Measurements from ENCODE around the gene DTNB.

DNA sequence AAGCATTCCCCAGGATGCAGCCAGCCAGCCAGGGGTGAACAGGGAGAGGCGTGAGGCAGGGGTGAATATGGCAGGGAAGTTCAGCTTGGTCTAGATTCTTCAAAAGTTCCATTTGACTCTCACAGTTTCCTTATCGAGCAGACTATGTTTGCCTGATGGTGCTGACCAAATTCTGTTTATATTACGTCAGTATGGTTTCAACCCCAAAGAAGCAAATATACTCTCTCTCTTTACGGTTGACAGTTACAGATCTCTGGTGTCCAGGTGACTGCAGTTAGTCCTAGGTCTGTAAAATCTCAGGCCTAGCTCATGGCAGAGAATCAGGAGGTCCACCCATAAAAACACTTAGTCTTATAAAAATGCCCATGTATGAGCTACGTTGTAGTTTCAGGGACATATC is 293.4 kb downstream of the DTNB start:
- TF ChIP-seq EZH2 (IDR thresholded peaks at IDR 0.05; ENCODE audit: borderline replicate concordance, low read depth, low read length, severe bottlenecking) (no peak), GATA2 (IDR thresholded peaks at IDR 0.05; ENCODE audit: insufficient read depth, insufficient read length, low read depth, low read length) (no peak), POLR2A (IDR thresholded peaks at IDR 0.05; ENCODE audit: low read depth, low read length) (no peak), POLR2AphosphoS5 (IDR thresholded peaks at IDR 0.05; ENCODE audit: insufficient read depth, low read depth, low read length) (no peak), MYC (IDR thresholded peaks at IDR 0.05; ENCODE audit: low read depth, low read length) (no peak), JUN (IDR thresholded peaks at IDR 0.05; ENCODE audit: borderline replicate concordance, insufficient read depth, insufficient read length, low read depth) (no peak), FOS (IDR thresholded peaks at IDR 0.05; ENCODE audit: borderline replicate concordance, insufficient read depth, low read length) (no peak)
- TF ChIP-seq, protein P1, sequence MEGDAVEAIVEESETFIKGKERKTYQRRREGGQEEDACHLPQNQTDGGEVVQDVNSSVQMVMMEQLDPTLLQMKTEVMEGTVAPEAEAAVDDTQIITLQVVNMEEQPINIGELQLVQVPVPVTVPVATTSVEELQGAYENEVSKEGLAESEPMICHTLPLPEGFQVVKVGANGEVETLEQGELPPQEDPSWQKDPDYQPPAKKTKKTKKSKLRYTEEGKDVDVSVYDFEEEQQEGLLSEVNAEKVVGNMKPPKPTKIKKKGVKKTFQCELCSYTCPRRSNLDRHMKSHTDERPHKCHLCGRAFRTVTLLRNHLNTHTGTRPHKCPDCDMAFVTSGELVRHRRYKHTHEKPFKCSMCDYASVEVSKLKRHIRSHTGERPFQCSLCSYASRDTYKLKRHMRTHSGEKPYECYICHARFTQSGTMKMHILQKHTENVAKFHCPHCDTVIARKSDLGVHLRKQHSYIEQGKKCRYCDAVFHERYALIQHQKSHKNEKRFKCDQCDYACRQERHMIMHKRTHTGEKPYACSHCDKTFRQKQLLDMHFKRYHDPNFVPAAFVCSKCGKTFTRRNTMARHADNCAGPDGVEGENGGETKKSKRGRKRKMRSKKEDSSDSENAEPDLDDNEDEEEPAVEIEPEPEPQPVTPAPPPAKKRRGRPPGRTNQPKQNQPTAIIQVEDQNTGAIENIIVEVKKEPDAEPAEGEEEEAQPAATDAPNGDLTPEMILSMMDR (IDR thresholded peaks at IDR 0.05; ENCODE audit: extremely low read depth in 1 of 2, insufficient read depth in 1 of 2, low read depth in 1 of 2, low read length in 2 of 2) = no peak
- TF ChIP-seq, protein P2, sequence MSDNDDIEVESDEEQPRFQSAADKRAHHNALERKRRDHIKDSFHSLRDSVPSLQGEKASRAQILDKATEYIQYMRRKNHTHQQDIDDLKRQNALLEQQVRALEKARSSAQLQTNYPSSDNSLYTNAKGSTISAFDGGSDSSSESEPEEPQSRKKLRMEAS (IDR thresholded peaks at IDR 0.05; ENCODE audit: insufficient read depth, insufficient read length) = no peak
